ENCODE measurements around the gene GIGYF2. TPM values are rescaled to one million over a fixed set of nuclear protein-coding genes. Genes with fewer than 3 reads are reported as not detected.
A peak's percentile ranks its signal among the peaks of the same experiment; 100 is the strongest.

GIGYF2 gene
- total and polyA plus RNA-seq, 2 experiments from 2014 or later = 29.8 to 63.6 TPM

GRCh38 chr2:232908695-232909094 is 211.6 kb downstream of the GIGYF2 start:
- H3K36me3 ChIP-seq (replicated peaks; ENCODE audit: insufficient read depth, low read depth) = no peaks in the 10 kb centered on the region
- WGBS (ENCODE audit: low lambda C conversion rate, missing lambda C conversion rate) = 46% methylated on average over 6 of the region's 6 CpGs
- H3K4me1 ChIP-seq (ENCODE audit: insufficient read depth) = no peaks in the 10 kb centered on the region
- no peaks in the 10 kb centered on the region for H3K27me3 ChIP-seq
- TF ChIP-seq EZH2 (IDR thresholded peaks at IDR 0.05; ENCODE audit: borderline replicate concordance) = no peak
- TF ChIP-seq EZH2phosphoT487 (IDR thresholded peaks at IDR 0.05; ENCODE audit: low read depth, severe bottlenecking, unreplicated experiment) = no peak
- DNase-seq (ENCODE audit: low spot score) = no peak
- no peak overlapping the region for H3K27ac ChIP-seq
- no peak overlapping the region for H3K4me3 ChIP-seq
- H4K20me1 ChIP-seq (ENCODE audit: insufficient read depth, poor library complexity, severe bottlenecking) = no peaks in the 10 kb centered on the region
- H3K9me2 ChIP-seq (replicated peaks; ENCODE audit: insufficient read depth) = no peaks in the 10 kb centered on the region
- no peak overlapping the region for H3K4me2 ChIP-seq
- no peaks in the 10 kb centered on the region for H3K79me2 ChIP-seq
- H2AFZ ChIP-seq = no peak overlapping the region
- H3K9me3 ChIP-seq (ENCODE audit: low read depth) = no peaks in the 10 kb centered on the region

Small RNAs within 50 kb of the gene (small RNA-seq; reads per million reads assigned to genes)
- gene RF00019 = not detected
- gene RN7SL359P = 0.34 reads per million, percentile 15 among the genes with 10 or more reads in this experiment
- gene RNU6-107P = not detected

Other genes with a start within 250 kb of the GIGYF2 start
- gene ALPI, start 241.2 kb upstream of the GIGYF2 start, total RNA-seq = 3.9 and 4.1 TPM in 2 replicates
- 2.7 and 3.5 TPM in 2 replicates for gene ALPI, start 241.2 kb upstream of the GIGYF2 start, polyA plus RNA-seq
- gene ECEL1, start 209.5 kb upstream of the GIGYF2 start, total RNA-seq = 1.0 and 1.1 TPM in 2 replicates
- 1.2 and 1.4 TPM in 2 replicates for gene ECEL1, start 209.5 kb upstream of the GIGYF2 start, polyA plus RNA-seq
- gene PRSS56, start 176.9 kb upstream of the GIGYF2 start, total RNA-seq = not detected in 2 replicates
- not detected in 2 replicates for gene PRSS56, start 176.9 kb upstream of the GIGYF2 start, polyA plus RNA-seq
- gene CHRND, start 171.2 kb upstream of the GIGYF2 start, total RNA-seq = not detected in 2 replicates
- not detected in 2 replicates for gene CHRND, start 171.2 kb upstream of the GIGYF2 start, polyA plus RNA-seq
- gene CHRNG, start 157.6 kb upstream of the GIGYF2 start, total RNA-seq = not detected in 2 replicates
- not detected in 2 replicates for gene CHRNG, start 157.6 kb upstream of the GIGYF2 start, polyA plus RNA-seq
- 8.7 and 9.1 TPM in 2 replicates for gene TIGD1, start 146.8 kb upstream of the GIGYF2 start, total RNA-seq
- 6.2 TPM in 2 replicates for gene TIGD1, start 146.8 kb upstream of the GIGYF2 start, polyA plus RNA-seq
- 76.9 and 97.3 TPM in 2 replicates for gene EIF4E2, start 146.6 kb upstream of the GIGYF2 start, total RNA-seq
- gene EIF4E2, start 146.6 kb upstream of the GIGYF2 start, polyA plus RNA-seq = 122 and 124 TPM in 2 replicates
- gene EFHD1, start 63.7 kb upstream of the GIGYF2 start, total RNA-seq = 3.0 and 4.2 TPM in 2 replicates
- gene EFHD1, start 63.7 kb upstream of the GIGYF2 start, polyA plus RNA-seq = 6.7 and 13.4 TPM in 2 replicates
- 56.6 and 69.1 TPM in 2 replicates for gene KCNJ13, start 79.2 kb downstream of the GIGYF2 start, total RNA-seq
- gene KCNJ13, start 79.2 kb downstream of the GIGYF2 start, polyA plus RNA-seq = 29.1 and 43.1 TPM in 2 replicates
- 1.4 and 2.2 TPM in 2 replicates for gene SNORC, start 172.9 kb downstream of the GIGYF2 start, total RNA-seq
- gene SNORC, start 172.9 kb downstream of the GIGYF2 start, polyA plus RNA-seq = 5.9 and 7.5 TPM in 2 replicates

Measured in hepatocyte (in vitro differentiated cells).